Measurements from ENCODE around the gene IPP. TPM values are rescaled to one million over a fixed set of nuclear protein-coding genes. Genes with fewer than 3 reads are reported as not detected.
"Not testable (repeated sequence)": the region's sequence is repeated elsewhere in the genome, so short reads cannot be mapped to it uniquely, and the experiment has no call there.

The IPP gene
- total RNA-seq, 2 experiments from 2014 or later: 13.4 to 14.3 TPM

DNA sequence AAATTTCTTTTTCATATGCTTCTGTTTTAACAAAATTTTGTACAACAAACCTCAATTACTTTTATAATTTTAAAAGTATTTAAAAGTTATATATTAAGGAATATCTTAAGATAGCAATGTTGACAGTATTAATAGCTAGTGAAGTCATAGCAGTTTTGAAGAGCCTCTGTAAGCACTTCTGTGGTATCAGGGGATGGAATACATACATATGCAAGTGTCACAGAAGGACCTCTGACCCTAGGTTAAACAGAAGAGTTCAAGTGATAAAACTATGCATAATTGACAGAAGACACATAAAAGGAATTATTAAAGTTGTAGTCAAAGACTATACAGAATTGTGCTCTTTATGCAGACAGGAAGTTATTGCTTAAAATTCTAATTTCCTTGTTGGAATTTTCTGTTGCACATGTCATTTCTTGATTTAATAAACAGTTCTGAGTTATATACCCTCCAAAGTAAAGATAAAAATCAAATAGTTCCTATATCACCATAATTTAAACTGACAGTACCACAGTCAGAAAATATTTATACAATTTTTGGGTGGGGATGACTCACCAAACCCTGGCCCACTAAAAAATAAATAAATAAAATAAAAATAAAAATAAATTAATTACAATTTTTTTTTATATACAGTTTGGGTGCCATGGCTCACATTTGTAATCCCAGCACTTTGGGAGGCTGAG, 27.1 kb downstream of the IPP start:
- DNase-seq: no peak
- Mint-ChIP-seq H3K27ac (no peak overlapping the region), H3K9me3 (no peaks in the 10 kb centered on the region), H3K27me3 (no peaks in the 10 kb centered on the region), H3K4me1 (no peaks in the 10 kb centered on the region), H3K36me3 (no peaks in the 10 kb centered on the region), H3K4me3 (no peak overlapping the region)
- POLR2A ChIA-PET: no interaction called here
- ATAC-seq (ENCODE audit: low read depth): no peak

DNA sequence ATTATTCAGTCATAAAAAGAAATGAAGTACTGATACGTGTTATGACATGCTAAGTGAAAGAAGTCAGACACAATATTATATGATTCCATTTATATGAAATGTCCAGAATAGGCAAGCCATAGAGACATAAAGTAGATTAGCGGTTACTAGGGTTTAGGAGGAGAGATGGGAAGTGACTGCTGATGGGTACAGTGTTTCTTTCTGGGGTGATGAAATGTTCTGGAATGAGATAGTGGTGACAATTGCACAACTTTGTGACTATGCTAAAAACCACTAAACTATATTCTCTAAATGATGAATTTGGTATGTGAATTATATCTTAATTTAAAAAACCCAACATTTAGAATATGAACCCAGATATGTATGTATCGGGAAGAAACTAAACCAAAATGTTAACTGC, 27.6 kb downstream of the IPP start:
- POLR2A ChIA-PET: no interaction called here
- DNase-seq (no peak), ATAC-seq (ENCODE audit: low read depth) (no peak)
- no peaks in the 10 kb centered on the region for H3K36me3 Mint-ChIP-seq
- no peaks in the 10 kb centered on the region for H3K4me1 Mint-ChIP-seq
- H3K27me3 Mint-ChIP-seq: no peaks in the 10 kb centered on the region
- no peak overlapping the region for H3K27ac Mint-ChIP-seq
- no peak overlapping the region for H3K4me3 Mint-ChIP-seq
- H3K9me3 Mint-ChIP-seq: no peaks in the 10 kb centered on the region

DNA sequence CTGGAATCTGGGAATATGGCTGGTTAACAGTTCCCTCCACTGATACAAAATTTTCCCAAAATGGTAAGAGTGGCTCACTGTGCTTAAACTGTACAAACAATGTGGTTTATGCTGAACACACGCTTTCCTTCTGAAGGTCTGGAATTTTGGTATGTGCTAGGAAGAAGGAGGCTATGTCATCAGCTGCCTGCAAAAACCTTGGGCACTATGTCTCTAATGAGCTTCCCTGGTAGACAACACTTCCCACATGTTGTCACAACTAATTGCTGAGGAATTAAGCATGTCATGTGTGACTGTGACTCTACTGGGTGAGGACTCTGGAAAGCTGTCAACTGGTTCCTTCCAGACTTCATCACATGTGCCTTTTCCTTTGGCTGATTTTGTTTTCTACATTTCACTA, 29.2 kb downstream of the IPP start:
- H3K27me3 Mint-ChIP-seq: no peaks in the 10 kb centered on the region
- no peak overlapping the region for H3K27ac Mint-ChIP-seq
- H3K4me3 Mint-ChIP-seq: no peak overlapping the region
- no peaks in the 10 kb centered on the region for H3K4me1 Mint-ChIP-seq
- POLR2A ChIA-PET: no interaction called here
- no peak for ATAC-seq (ENCODE audit: low read depth)
- H3K9me3 Mint-ChIP-seq: no peaks in the 10 kb centered on the region
- no peak for DNase-seq
- no peaks in the 10 kb centered on the region for H3K36me3 Mint-ChIP-seq

DNA sequence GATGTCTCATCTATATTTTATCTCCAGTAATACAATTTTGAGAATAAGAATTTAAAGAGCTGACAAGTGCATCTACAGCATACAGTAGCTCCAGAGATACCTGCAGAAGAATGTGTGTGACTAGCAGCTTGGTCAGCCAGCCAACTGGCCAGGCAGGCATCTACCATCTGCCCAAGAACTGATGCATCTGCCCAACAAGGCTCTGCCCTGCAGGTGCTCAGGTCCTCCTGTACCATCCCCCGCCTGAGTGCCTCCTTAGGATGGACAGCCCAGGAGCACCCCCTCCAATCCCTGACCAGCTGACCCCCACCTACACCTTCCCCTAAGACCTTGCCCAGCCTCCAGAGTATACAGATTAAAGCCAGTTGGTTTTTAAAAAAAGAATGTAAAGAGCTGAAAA, 32.2 kb downstream of the IPP start:
- peaks cover 1% of the 10 kb centered on the region for H3K36me3 Mint-ChIP-seq
- POLR2A ChIA-PET: no interaction called here
- no peak for DNase-seq
- H3K27me3 Mint-ChIP-seq: no peaks in the 10 kb centered on the region
- no peaks in the 10 kb centered on the region for H3K9me3 Mint-ChIP-seq
- no peak overlapping the region for H3K4me3 Mint-ChIP-seq
- ATAC-seq (ENCODE audit: low read depth): no peak
- no peak overlapping the region for H3K27ac Mint-ChIP-seq
- H3K4me1 Mint-ChIP-seq: no peaks in the 10 kb centered on the region

DNA sequence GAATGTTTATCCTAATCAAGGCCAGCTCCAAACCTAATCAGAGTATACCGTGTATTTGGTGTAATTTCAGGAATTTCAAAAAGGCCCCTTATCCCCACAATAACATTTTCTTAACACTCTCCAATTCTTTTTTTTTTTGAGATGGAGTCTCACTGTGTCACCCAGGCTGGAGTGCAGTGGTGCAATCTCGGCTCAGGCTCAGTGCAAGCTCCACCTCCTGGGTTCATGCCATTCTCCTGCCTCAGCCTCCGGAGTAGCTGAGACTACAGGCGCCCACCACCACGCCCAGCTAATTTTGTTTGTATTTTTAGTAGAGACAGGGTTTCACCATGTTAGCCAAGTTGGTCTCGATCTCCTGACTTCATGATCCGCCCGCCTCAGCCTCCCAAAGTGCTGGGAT, 33.1 kb downstream of the IPP start:
- H3K27ac Mint-ChIP-seq; POLR2A ChIA-PET; H3K27me3 Mint-ChIP-seq; H3K36me3 Mint-ChIP-seq; H3K4me1 Mint-ChIP-seq; H3K4me3 Mint-ChIP-seq; ATAC-seq (ENCODE audit: low read depth); DNase-seq; H3K9me3 Mint-ChIP-seq: not testable (repeated sequence)

DNA sequence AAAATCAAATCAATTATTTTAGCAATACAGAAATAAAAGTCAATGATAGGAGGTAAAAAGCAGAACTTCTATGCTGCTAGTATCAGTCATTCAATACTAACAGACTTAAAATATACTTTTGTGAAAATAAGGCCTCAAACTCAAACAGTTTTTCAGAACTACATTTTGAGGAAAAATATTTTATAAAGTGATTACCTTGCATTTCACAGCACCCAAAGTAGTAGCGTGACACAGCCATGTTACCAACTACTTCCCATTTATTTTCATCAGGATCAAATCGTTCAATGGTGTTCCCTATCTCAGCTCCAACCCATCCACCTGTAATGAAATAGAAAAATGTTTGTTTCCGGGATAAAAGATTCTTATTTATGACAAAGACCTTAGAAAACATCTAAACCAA, 33.8 kb downstream of the IPP start:
- H3K4me3 Mint-ChIP-seq: no peak overlapping the region
- no peaks in the 10 kb centered on the region for H3K9me3 Mint-ChIP-seq
- POLR2A ChIA-PET: no interaction called here
- no peaks in the 10 kb centered on the region for H3K27me3 Mint-ChIP-seq
- H3K36me3 Mint-ChIP-seq: peaks cover 3% of the 10 kb centered on the region
- no peaks in the 10 kb centered on the region for H3K4me1 Mint-ChIP-seq
- no peak for DNase-seq
- no peak for ATAC-seq (ENCODE audit: low read depth)
- H3K27ac Mint-ChIP-seq: no peak overlapping the region

DNA sequence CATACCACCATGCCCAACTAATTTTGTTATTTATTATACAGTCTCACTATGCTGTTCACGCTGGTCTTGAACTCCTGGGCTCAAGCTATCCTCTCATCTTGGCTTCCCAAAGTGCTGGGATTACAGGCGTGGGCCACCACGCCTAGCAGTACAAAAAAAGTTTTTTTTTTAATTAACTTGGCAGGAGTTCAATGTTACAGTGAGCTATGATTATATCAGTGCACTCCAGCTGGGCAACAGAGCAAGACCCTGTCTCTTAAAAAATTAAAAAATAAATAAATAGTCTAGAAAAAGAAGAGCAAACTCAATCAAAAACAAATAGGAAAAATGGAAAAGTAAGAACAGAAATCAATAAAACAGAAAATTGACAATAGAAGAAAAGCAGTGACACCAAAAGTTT, 36.7 kb downstream of the IPP start:
- no peaks in the 10 kb centered on the region for H3K27me3 Mint-ChIP-seq
- H3K9me3 Mint-ChIP-seq: no peaks in the 10 kb centered on the region
- H3K4me1 Mint-ChIP-seq: no peaks in the 10 kb centered on the region
- ATAC-seq (ENCODE audit: low read depth) (no peak), DNase-seq (no peak)
- peaks cover 6% of the 10 kb centered on the region for H3K36me3 Mint-ChIP-seq
- H3K4me3 Mint-ChIP-seq: no peak overlapping the region
- POLR2A ChIA-PET: no interaction called here
- no peak overlapping the region for H3K27ac Mint-ChIP-seq

DNA sequence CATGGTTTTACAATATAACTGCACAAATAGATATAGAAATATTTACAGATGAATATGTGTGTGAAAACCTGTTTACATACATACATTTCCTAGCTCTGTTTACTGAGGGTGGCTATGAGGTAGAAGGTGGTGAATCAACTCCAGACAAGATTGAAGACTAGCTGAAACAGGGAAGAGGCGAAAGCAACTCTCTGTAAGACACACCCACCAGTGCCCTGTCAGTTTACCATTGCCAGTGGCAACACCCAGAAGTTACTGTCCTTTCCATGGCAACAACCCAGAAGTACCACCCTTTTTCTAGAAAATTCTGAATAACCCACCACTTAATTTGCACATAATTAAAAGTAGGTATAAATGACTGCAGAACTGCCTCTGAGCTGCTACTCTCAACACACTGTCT, 45.8 kb downstream of the IPP start:
- Mint-ChIP-seq H3K4me1 (no peaks in the 10 kb centered on the region), H3K4me3 (no peak overlapping the region), H3K9me3 (peaks cover 3% of the 10 kb centered on the region), H3K27me3 (no peaks in the 10 kb centered on the region), H3K27ac (no peak overlapping the region), H3K36me3 (peaks cover 19% of the 10 kb centered on the region)
- POLR2A ChIA-PET: no interaction called here
- ATAC-seq (ENCODE audit: low read depth): no peak
- no peak for DNase-seq

DNA sequence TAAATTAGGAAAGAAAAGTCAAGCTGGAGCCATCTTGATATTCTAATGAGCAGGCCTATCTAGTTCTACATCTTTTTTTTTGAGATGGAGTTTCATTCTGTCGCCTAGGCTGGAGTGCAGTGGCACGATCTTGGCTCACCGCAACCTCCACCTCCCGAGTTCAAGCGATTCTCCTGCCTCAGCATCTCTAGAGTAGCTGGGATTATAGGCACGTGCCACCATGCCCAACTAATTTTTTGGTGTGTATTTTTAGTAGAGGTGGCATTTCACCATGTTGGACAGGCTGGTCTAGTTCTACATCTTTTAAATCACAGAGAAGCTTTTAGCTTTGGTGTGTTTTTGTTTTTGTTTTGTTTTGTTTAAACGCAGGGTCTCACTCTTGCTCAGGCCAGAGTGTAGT, 55.6 kb downstream of the IPP start:
- Mint-ChIP-seq H3K27me3 (no peaks in the 10 kb centered on the region), H3K36me3 (peaks cover 14% of the 10 kb centered on the region), H3K4me1 (peaks cover 4% of the 10 kb centered on the region), H3K27ac (no peak overlapping the region), H3K4me3 (no peak overlapping the region), H3K9me3 (no peaks in the 10 kb centered on the region)
- POLR2A ChIA-PET: no interaction called here
- no peak for ATAC-seq (ENCODE audit: low read depth)
- no peak for DNase-seq

DNA sequence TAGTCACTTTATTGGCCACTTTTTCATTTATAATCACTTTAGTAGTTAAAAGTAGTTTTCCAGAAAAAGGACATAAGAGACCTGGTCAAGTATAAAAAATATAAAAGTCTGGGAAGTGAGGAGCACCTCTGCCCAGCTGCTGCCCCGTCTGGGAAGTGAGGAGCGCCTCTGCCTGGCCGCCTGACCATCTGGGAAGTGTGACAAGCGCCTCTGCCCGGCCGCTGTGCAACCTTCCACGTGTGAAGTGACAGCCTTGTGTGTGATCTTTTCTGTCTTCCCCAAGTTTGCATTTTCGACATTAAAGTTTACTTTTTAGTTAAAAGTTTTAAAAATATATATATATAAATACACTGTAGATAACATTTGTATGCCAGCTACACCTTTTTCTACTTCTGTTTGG, 56.6 kb downstream of the IPP start:
- H3K9me3 Mint-ChIP-seq; DNase-seq; H3K4me1 Mint-ChIP-seq; POLR2A ChIA-PET; H3K27ac Mint-ChIP-seq; ATAC-seq (ENCODE audit: low read depth); H3K4me3 Mint-ChIP-seq; H3K27me3 Mint-ChIP-seq: not testable (repeated sequence)
- peaks cover 14% of the 10 kb centered on the region for H3K36me3 Mint-ChIP-seq

DNA sequence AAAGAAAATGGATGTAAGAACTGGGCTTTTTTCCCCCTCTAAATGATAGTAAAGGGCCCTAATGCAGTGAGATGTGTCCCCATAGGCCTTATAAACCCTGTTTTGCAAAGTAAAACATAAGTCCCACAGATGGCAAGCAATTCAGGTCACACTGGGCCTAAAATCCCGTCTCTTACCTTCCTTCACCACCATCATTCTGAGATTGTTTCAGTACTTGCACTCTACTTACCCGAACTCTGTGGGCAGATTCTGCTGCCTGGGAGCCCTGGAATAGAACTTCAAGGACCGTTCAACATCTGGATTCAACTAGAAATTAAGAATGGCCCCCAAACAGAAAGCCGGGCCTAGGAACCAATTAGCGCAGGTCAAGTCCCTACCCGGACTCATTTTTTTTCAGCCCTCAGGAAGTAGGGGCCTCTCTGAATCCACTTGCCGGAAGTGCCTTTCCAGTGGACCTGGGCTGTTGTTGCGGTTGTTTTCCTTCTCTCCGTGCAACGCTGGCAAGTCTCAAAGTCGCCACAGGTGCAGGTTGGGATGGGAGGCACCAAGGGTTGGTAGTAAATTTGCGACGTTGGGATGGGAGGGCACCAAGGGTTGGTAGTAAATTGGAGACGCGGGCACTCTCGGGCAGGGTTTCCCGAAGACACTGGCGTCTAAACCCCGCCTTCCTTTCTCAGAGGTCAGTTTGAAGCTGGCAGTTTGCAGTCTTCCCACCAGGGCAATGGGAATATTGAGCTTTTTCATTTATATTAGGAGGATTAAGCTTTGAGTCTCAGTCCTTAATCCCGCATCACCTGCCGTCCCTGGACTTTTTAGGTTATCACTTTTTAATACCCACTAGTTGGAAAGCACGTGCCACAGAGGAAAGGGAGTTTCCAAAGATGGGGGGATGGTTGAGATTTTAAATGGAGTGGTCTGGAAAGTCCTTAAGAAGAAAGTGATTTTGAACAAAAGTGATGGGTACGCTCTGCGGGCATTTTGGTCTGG, 62.4 kb downstream of the IPP start, which contains the start of gene TMEM69:
TMEM69 (plus strand) TSS at position 428 of the 987 bp plus-strand sequence. CDS start 2,888 bp downstream, outside the sequence.
- H3K27me3 Mint-ChIP-seq: no peaks in the 10 kb centered on the region
- H3K27ac Mint-ChIP-seq: peak within 1 kb of the TSS; percentile 99
- H3K4me1 Mint-ChIP-seq: peaks cover 18% of the 10 kb centered on the region
- H3K36me3 Mint-ChIP-seq: peaks cover 6% of the 10 kb centered on the region
- no peaks in the 10 kb centered on the region for H3K9me3 Mint-ChIP-seq
- POLR2A ChIA-PET: interaction anchor here (0.9 to 2.4 kb wide), 11 partner anchors 16 to 1057 kb away, joined by 3 to 21 read pairs (median 5); partner anchors contain the start of genes IPP, MAST2, NASP and RPS8
- ATAC-seq (ENCODE audit: low read depth) (no peak), DNase-seq (peak; percentile 77)
- peak within 1 kb of the TSS; percentile 92 for H3K4me3 Mint-ChIP-seq

DNA sequence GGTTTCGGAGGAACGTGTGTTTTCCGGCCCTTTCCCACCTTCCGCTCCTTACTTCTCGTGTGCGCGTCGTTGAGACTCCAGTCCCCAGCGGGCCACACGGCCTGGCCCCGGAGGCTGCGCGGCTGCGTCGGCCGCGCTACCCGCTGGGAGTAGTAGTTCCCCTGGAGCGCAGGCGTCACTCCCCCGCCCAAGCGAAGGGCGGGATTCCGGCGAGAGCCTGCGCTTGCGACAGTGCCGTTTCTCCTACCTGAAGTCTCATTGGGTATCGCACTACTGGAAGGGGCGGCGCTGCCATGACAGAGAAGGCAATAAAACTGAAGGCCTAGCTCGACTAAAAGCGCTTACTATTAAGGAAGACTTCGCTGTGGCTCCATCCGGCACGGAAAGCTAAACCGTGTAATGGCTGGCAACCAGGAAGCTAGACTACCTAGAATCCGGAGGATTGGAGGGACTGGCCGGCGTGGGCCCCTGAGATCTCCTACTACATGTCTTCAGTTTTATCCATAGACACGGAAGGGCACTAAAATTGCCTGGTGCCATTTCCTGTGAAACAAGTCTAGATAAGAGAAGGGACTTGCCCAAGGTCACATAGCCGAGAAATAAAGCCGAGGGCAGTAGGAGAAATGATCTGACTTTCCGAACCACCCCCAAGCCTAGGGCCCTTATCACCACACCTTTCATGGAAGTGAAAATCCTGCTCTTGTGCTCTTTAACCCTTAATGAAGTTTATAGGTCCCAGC, 63.3 kb downstream of the IPP start:
- POLR2A ChIA-PET: interaction anchor here (0.6 to 2.4 kb wide), 13 partner anchors 9 to 1056 kb away, joined by 3 to 21 read pairs (median 4); partner anchors contain the start of genes AKR1A1, IPP, MAST2 and NASP
- H3K4me3 Mint-ChIP-seq: peak overlapping the region; percentile 92
- H3K4me1 Mint-ChIP-seq: peaks cover 17% of the 10 kb centered on the region
- peak; percentile 90 for ATAC-seq (ENCODE audit: low read depth)
- DNase-seq: peak; percentile 95
- peaks cover 6% of the 10 kb centered on the region for H3K36me3 Mint-ChIP-seq
- H3K27ac Mint-ChIP-seq: peak overlapping the region; percentile 99
- no peaks in the 10 kb centered on the region for H3K27me3 Mint-ChIP-seq
- no peaks in the 10 kb centered on the region for H3K9me3 Mint-ChIP-seq
